Dermis microvascular lymphatic vessel endothelial cell (primary cell): ENCODE results near the gene EPHA3. TPM values are rescaled to one million over a fixed set of nuclear protein-coding genes. Genes with fewer than 3 reads are reported as not detected.

Source experiments
- DNase-seq, 2 donors: peaks; one replicate each; pipeline versions ENCODE4 v3.0.0 to v3.0.0-alpha.2; 2010; ENCODE audit warnings: low read depth in 2 of 2
- total RNA-seq: library from RNA; depleted of rRNA; stranded (reverse); fragments of >200 nt; gene quantifications from 2 replicates; pipeline ENCODE4 v1.2.1, GENCODE V29; 2014

Gene EPHA3
- total RNA-seq, 1 donor from 2014 or later = not detected

GRCh38 chr3:89145995-89146394 is 38.6 kb downstream of the EPHA3 start:
- no peak for DNase-seq

- no peak for DNase-seq
These were observed 47.0 kb downstream of the EPHA3 start for GRCh38 chr3:89154416-89154815.

- DNase-seq = no peak
These were observed 48.4 kb downstream of the EPHA3 start for GRCh38 chr3:89155811-89156210.

GRCh38 chr3:89157575-89157974 is 50.2 kb downstream of the EPHA3 start:
- no peak for DNase-seq

DNA sequence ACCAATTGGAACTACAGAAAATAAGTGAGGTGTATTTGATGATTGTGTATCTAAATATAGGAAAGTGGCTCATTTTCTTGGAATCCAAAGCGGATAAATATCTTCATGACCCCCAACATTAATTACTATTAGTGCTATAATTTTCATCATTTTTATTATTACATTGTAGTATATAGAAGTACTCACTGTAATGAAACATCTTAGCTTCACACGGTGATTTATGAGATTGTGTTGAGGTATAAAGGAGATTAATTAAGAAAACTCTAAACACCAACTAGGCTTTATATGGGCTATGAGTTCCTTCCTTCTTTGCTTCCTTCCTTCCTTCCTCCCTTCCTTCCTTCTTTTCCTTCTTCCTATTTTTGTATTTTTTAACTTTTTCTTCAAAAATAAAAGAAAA is 52.2 kb downstream of the EPHA3 start:
- no peak for DNase-seq

- no peak for DNase-seq
These were observed 57.4 kb downstream of the EPHA3 start for GRCh38 chr3:89164774-89165173.

DNA sequence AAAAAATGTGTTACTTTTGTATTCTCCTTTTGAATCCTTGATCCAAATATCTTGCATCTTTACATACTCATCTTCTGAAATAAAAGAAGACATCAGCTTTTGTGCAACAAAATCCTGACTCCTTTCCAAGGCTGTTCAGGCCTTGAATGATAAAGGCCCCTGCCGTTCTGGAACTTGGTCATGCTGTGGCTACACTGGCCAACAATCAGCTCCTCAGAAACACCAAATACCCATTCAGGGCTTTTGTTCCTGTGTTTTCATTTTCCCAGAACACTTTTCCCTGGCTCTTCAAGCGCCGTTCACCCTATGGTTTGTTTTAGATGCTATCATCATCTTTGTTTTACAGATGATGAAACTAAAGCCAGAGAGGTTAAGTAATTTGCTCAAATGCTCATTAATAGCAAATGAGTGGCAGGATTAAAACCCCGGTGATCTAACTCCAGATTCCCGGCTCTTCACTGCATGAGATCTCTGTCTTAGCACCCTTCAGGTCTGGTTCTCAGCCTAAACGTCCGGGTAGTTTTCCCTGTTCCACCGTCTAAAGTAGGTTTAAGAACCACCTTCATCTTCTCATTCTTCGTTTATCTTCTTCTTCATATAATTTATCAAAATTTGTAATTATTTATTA is 58.3 kb downstream of the EPHA3 start:
- DNase-seq = no peak

DNA sequence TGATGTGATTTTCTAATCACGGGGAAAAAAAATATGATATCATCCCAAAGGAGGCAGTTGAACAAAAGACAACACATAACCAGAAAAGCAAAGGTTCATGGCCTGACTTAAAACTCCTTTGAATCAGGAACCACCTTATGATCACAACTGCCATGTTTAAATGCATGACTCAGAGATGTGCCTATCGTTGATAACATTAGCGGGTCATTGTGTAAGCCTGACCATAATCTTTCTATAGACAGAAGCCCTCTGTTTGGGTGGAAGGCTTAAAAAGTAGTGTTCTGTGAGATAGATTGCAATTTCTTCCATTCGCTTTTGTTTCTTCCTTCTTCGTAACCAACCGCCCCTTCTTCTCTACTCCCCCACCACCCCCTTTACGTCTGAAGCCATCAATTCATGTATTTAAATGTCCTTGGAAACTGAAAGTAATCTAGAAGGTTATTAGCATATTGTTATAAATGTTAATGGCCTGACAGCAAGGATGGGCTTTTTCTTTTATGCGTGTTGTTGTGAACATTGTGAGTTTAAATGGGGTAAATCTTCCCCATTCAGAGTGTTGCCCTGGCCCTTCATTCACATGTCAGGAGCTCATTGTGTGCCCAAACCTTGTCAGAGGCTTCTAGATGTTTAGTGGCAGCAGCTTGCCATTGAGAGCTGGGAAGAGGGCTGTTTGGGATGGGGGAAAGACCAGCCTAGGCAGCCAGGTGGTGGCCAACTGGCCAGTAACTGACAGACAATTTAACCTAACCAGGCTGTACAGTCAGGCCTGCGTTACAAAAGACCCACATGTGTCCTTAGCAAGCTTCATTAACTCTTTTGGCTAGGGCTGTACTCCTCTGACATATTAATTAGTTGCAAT is 64.5 kb downstream of the EPHA3 start:
- no peak for DNase-seq

- no peak for DNase-seq
These were observed 66.1 kb downstream of the EPHA3 start for GRCh38 chr3:89173546-89173945.

- DNase-seq = no peak
These were observed 72.1 kb downstream of the EPHA3 start for GRCh38 chr3:89179355-89180001.

DNA sequence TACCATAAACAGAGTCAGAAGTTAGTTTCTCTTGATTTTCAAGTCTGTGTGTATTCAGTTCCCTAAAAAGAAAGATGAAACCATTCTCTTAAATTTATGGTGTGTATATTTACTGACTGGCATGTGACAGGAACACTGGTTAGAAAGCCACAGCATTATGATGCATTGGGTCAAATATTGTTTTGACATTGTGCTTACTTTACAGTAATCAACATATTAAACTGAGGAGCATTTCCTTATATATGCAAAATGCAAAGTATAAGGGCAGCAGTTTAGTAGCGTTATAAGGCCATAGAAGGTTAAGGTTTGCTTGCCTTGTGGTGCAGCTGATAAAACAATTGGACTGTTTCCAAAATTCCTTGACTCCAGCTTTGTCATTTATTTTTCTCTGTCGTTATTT is 72.9 kb downstream of the EPHA3 start:
- DNase-seq = no peak

DNA sequence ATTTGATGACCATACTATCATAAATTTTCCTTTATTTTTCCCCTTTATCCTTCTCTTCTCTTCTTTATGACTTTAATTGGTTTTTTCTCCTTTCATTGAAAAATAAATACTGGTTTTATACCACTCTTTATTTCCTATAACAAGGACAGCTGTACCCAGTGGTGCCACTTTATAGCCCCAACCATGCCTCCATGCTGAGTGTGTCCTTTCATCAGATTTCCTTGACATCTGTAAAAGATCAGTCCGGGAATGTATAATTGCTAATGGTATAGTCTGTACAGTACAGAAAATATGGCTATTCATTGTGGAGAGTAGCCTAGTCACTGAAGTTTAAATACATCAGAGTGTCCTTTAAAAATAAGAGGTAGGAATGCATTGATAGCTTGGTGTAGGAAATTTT is 74.6 kb downstream of the EPHA3 start:
- DNase-seq = no peak

GRCh38 chr3:89184151-89184995 is 77.0 kb downstream of the EPHA3 start:
- DNase-seq = no peak

GRCh38 chr3:89186456-89186855 is 79.0 kb downstream of the EPHA3 start:
- no peak for DNase-seq

DNA sequence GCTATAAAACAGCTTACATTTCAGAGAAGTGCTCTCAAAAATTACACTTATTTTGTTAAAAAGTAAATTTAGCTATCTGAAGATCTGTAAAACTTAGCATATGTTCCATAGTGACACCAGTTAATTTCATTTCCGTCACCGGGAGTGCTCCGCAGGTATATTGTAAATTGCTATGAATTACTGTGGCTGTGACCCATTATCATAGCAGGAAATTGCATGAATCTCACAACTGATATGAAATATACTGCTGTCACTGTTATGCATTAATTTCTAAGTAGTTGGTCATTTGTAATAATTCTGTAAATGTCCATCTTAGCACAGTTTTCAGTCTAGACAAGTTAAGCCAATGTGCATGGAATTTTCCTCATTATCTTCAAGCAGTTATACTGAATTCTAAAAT is 91.2 kb downstream of the EPHA3 start:
- DNase-seq = no peak

- no peak for DNase-seq
These were observed 105.2 kb downstream of the EPHA3 start for GRCh38 chr3:89212619-89213018.

- no peak for DNase-seq
These were observed 108.8 kb downstream of the EPHA3 start for GRCh38 chr3:89216016-89216739.

GRCh38 chr3:89217148-89217685 is 109.8 kb downstream of the EPHA3 start:
- DNase-seq = no peak

- no peak for DNase-seq
These were observed 114.5 kb downstream of the EPHA3 start for GRCh38 chr3:89221924-89222323.

GRCh38 chr3:89223188-89223587 is 115.8 kb downstream of the EPHA3 start:
- no peak for DNase-seq

DNA sequence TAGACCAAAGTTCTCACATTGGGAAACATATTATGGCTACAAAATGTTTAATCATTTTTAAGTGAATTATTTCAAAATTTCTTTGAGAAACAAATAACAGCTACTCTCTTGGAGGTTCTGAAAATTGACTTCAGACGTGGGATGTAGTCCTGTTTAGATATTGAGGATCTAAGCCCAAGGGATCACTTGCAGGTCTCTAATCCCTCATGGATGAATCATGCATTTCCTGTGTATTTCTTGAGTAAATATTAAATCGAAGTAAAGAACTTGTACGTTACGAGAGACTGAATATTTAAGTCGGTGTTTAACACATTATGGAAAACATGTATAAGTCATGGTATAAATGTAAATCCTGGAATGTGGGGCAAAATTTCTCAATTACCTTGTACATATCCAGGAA is 119.8 kb downstream of the EPHA3 start:
- DNase-seq = no peak
